A673 (cell line): ENCODE results near the gene RNF217.

Experiments used
- EZH2 ChIP-seq: fragments of 200-600 bp; sonication (generic); IDR thresholded peaks from 2 replicates; pipeline ENCODE4 v1.6.1; 2017; ENCODE audit warnings: borderline replicate concordance, low read depth, mild to moderate bottlenecking, mixed read lengths, antibody characterized with exemption, low read length; ENCODE audit not compliant: poor library complexity, severe bottlenecking
- TF ChIP-seq, protein P1 (sequence below): fragments of 300-800, 200-600 bp; sonication (generic); conservative IDR thresholded peaks from 2 replicates; pipeline ENCODE4 v1.5.1; 2017; ENCODE audit warnings: low read depth, mild to moderate bottlenecking, antibody characterized with exemption, low read length, moderate library complexity, mixed read lengths

DNA sequence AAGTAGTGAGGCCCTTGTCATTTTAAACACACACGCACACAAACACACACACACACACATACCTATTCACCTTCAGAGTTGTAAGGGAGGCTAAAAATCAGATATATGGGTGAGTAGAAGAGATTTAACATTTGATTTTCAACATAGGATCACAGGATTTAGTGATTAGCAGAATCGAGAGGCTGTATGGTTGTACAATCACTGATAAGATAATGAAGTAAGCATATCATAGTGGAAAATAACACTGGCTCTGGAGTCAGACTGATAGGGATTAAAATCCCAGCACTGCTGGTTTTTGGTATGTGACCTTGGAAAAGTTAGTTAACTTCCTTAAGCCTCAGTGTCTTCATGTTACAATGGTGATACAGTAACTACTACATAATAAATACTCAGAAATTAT is 40.8 kb downstream of the RNF217 start:
- TF ChIP-seq, protein P1, sequence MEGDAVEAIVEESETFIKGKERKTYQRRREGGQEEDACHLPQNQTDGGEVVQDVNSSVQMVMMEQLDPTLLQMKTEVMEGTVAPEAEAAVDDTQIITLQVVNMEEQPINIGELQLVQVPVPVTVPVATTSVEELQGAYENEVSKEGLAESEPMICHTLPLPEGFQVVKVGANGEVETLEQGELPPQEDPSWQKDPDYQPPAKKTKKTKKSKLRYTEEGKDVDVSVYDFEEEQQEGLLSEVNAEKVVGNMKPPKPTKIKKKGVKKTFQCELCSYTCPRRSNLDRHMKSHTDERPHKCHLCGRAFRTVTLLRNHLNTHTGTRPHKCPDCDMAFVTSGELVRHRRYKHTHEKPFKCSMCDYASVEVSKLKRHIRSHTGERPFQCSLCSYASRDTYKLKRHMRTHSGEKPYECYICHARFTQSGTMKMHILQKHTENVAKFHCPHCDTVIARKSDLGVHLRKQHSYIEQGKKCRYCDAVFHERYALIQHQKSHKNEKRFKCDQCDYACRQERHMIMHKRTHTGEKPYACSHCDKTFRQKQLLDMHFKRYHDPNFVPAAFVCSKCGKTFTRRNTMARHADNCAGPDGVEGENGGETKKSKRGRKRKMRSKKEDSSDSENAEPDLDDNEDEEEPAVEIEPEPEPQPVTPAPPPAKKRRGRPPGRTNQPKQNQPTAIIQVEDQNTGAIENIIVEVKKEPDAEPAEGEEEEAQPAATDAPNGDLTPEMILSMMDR: no peak
- TF ChIP-seq EZH2: no peak
